COLO829 (cell line): ENCODE data around the gene CARD10.
"Not testable (repeated sequence)": the region's sequence is repeated elsewhere in the genome, so short reads cannot be mapped to it uniquely, and the experiment has no call there.

Source experiments
- DNase-seq: peaks from one replicate; pipeline ENCODE4 v3.0.0; 2012; ENCODE audit warnings: low spot score

CARD10 gene

GRCh38 chr22:37485395-37486223 lies 33.6 kb downstream of the CARD10 start:
- DNase-seq = no peak

- DNase-seq = no peak
These were observed 34.5 kb downstream of the CARD10 start for GRCh38 chr22:37484480-37485394.

- no peak for DNase-seq
These were observed 36.2 kb downstream of the CARD10 start for GRCh38 chr22:37483050-37483449.

- no peak for DNase-seq
These were observed 37.0 kb downstream of the CARD10 start for GRCh38 chr22:37482244-37482643.

GRCh38 chr22:37481347-37481907 lies 37.8 kb downstream of the CARD10 start:
- no peak for DNase-seq

GRCh38 chr22:37480387-37481346 lies 38.5 kb downstream of the CARD10 start:
- no peak for DNase-seq

- no peak for DNase-seq
These were observed 40.0 kb downstream of the CARD10 start for GRCh38 chr22:37479196-37479595.

- no peak for DNase-seq
These were observed 42.6 kb downstream of the CARD10 start for GRCh38 chr22:37476389-37477329.

GRCh38 chr22:37474447-37475090 lies 44.6 kb downstream of the CARD10 start:
- no peak for DNase-seq

GRCh38 chr22:37473437-37473946 lies 45.7 kb downstream of the CARD10 start:
- DNase-seq = no peak

GRCh38 chr22:37472418-37473006 lies 46.7 kb downstream of the CARD10 start:
- DNase-seq = peak; percentile 70

GRCh38 chr22:37471727-37472417 lies 47.3 kb downstream of the CARD10 start:
- DNase-seq = no peak

GRCh38 chr22:37470087-37470445 lies 49.1 kb downstream of the CARD10 start:
- DNase-seq = no peak

- DNase-seq = no peak
These were observed 49.7 kb downstream of the CARD10 start for GRCh38 chr22:37469416-37470086.

- DNase-seq = not testable (repeated sequence)
These were observed 51.0 kb downstream of the CARD10 start for GRCh38 chr22:37468201-37468695.

- DNase-seq = no peak
These were observed 51.7 kb downstream of the CARD10 start for GRCh38 chr22:37467391-37467955.

- DNase-seq = no peak
These were observed 55.0 kb downstream of the CARD10 start for GRCh38 chr22:37464181-37464580.

- no peak for DNase-seq
These were observed 56.2 kb downstream of the CARD10 start for GRCh38 chr22:37462983-37463382.
